SK-N-SH (cell line): ENCODE data around the gene SNX17.

Experiments used
- CTCF ChIP-seq: fragments of 200-600 bp; sonication (generic); IDR thresholded peaks from 2 replicates; pipeline ENCODE4 v1.6.1; 2017; ENCODE audit warnings: antibody characterized with exemption, mild to moderate bottlenecking, moderate library complexity
- ELF1 ChIP-seq: IDR thresholded peaks from 2 replicates; pipeline ENCODE4 v1.4.0; 2012
- EZH2phosphoT487 ChIP-seq: fragments of 200-600 bp; sonication (generic); IDR thresholded peaks from 2 replicates; pipeline ENCODE4 v1.6.1; 2017; ENCODE audit warnings: low read depth, mixed run types, mild to moderate bottlenecking, antibody characterized with exemption, moderate library complexity, borderline replicate concordance
- MXI1 ChIP-seq: IDR thresholded peaks from 2 replicates; pipeline ENCODE4 v1.6.1; 2012; ENCODE audit warnings: mild to moderate bottlenecking, low read depth, low read length, improper control_type of control experiment
- POLR2AphosphoS5 ChIP-seq: IDR thresholded peaks from 2 replicates; pipeline ENCODE4 v1.6.1; 2012; ENCODE audit warnings: low read depth, low read length
- RAD21 ChIP-seq: IDR thresholded peaks from 2 replicates; pipeline ENCODE4 v1.6.1; 2012; ENCODE audit warnings: mild to moderate bottlenecking, low read length
- REST ChIP-seq: IDR thresholded peaks from 2 replicates; pipeline ENCODE4 v1.6.1; 2012; ENCODE audit warnings: mild to moderate bottlenecking, low read depth, low read length, moderate library complexity
- RFX5 ChIP-seq: IDR thresholded peaks from 2 replicates; pipeline ENCODE4 v1.6.1; 2012; ENCODE audit warnings: mild to moderate bottlenecking, improper control_type of control experiment, low read length
- SIN3A ChIP-seq: IDR thresholded peaks from 2 replicates; pipeline ENCODE4 v1.6.1; 2012; ENCODE audit warnings: low read depth, mild to moderate bottlenecking, low read length, moderate library complexity, borderline replicate concordance
- TAF1 ChIP-seq: IDR thresholded peaks from 2 replicates; pipeline ENCODE4 v1.6.1; 2012; ENCODE audit warnings: low read depth, mild to moderate bottlenecking, low read length, moderate library complexity, borderline replicate concordance
- USF2 ChIP-seq: fragments of 150-350 bp; IDR thresholded peaks from 2 replicates; pipeline ENCODE4 v1.6.1; 2017; ENCODE audit warnings: antibody characterized with exemption, low read length, low read depth, borderline replicate concordance

GRCh38 chr2:27347641-27348040, 22.8 kb upstream of the SNX17 start:
- TF ChIP-seq RAD21 (no peak), USF2 (no peak), RFX5 (no peak), ELF1 (no peak), CTCF (no peak), SIN3A (no peak), MXI1 (no peak), POLR2AphosphoS5 (no peak), EZH2phosphoT487 (no peak), REST (no peak), TAF1 (no peak)
